K562 (cell line): ENCODE results near the gene CHD3. TPM values are rescaled to one million over a fixed set of nuclear protein-coding genes. Genes with fewer than 3 reads are reported as not detected.
A peak's percentile ranks its signal among the peaks of the same experiment; 100 is the strongest.

Experiments used
- CTCFL ChIP-seq: IDR thresholded peaks from 2 replicates; pipeline ENCODE4 v1.6.1; 2011; ENCODE audit warnings: borderline replicate concordance, low read depth, mild to moderate bottlenecking, moderate library complexity, low read length; ENCODE audit not compliant: insufficient read depth, poor library complexity, severe bottlenecking
- DEAF1 ChIP-seq: fragments of 450-650 bp; formaldehyde crosslinking; IDR thresholded peaks from 2 replicates; pipeline ENCODE4 v1.4.0; 2020; ENCODE audit warnings: mild to moderate bottlenecking, moderate library complexity
- EP400 ChIP-seq: fragments of 450-650 bp; IDR thresholded peaks from 2 replicates; pipeline ENCODE4 v1.6.1; 2017; ENCODE audit warnings: antibody characterized with exemption, mild to moderate bottlenecking, moderate library complexity
- MGA ChIP-seq: fragments of 450-650 bp; IDR thresholded peaks from 2 replicates; pipeline ENCODE4 v1.6.1; 2016; ENCODE audit warnings: mild to moderate bottlenecking, moderate library complexity
- MNT ChIP-seq, 2 experiments: fragments of 450-650 bp; conservative IDR thresholded peaks; 2 replicates each; pipeline ENCODE4 v1.6.1; 2017; ENCODE audit warnings: mild to moderate bottlenecking in 2 of 2, moderate library complexity in 2 of 2
- PHF21A ChIP-seq: fragments of 450-650 bp; IDR thresholded peaks from 2 replicates; pipeline ENCODE4 v1.6.1; 2017; ENCODE audit warnings: low read depth, borderline replicate concordance
- POLR3G ChIP-seq: IDR thresholded peaks from 2 replicates; pipeline ENCODE4 v1.6.1; 2011; ENCODE audit not compliant: insufficient read length, insufficient replicate concordance; ENCODE audit errors: extremely low read depth
- SMC3 ChIP-seq: conservative IDR thresholded peaks from 2 replicates; pipeline ENCODE4 v1.6.1; 2011; ENCODE audit warnings: low read depth, low read length, improper control_type of control experiment; ENCODE audit not compliant: insufficient read depth
- ZFP1 ChIP-seq: fragments of 450-650 bp; formaldehyde crosslinking; IDR thresholded peaks from 2 replicates; pipeline ENCODE4 v1.4.0; 2020; ENCODE audit warnings: mild to moderate bottlenecking, mixed read lengths
- ZNF586 ChIP-seq: fragments of 450-650 bp; formaldehyde crosslinking; conservative IDR thresholded peaks from 2 replicates; pipeline ENCODE4 v1.4.0; 2020; ENCODE audit warnings: mild to moderate bottlenecking, moderate library complexity
- polyA plus RNA-seq, 8 experiments: library from polyadenylated mRNA; depleted of rRNA in 4 of 8; stranded (reverse) in 5 of 8; unstranded in 3 of 8; fragments of >200 nt; fragmentation: Nextera tagmentation in 2 of 8; fragmentation: Illumina TruSeq in 1 of 8; extraction: Ambion mirVana in 2 of 8; extraction: Trizol in 1 of 8; gene quantifications; 2 replicates each; pipeline versions ENCODE4 v1.2.1 to v1.2.3, GENCODE V29; 2011 to 2014; ENCODE audit warnings: inconsistent platforms in 1 of 8, missing spikeins in 1 of 8
- total RNA-seq, 7 experiments: library from RNA; depleted of rRNA in 6 of 7; stranded (reverse); fragments of >200 nt in 6 of 7; fragmentation: Illumina TruSeq in 2 of 7; extraction: Trizol in 2 of 7; gene quantifications; 2 replicates each; pipeline versions ENCODE4 v1.2.1 to v1.2.3, GENCODE V29; 2011 to 2021; ENCODE audit warnings: low replicate concordance in 1 of 7

CHD3 gene
- total and polyA plus RNA-seq, 9 of the 15 experiments (the other 6 are each of a cell fraction or from before 2014, with no cell fraction given), result 0.39 to 38.2 (median 21.2) TPM

- TF ChIP-seq CTCFL (no peak), ZNF586 (no peak), MNT (conservative IDR thresholded peaks at IDR 0.05) (peak; percentile 53 to 54; a peak in 3 of 4 replicates), PHF21A (no peak), MGA (peak; percentile 40), ZFP1 (CRISPR knock-in tag) (no peak), DEAF1 (CRISPR knock-in tag) (peak; percentile 73), POLR3G (no peak), EP400 (peak; percentile 29; the same call in 1 of the 2 replicates), SMC3 (peak; percentile 45)
Observed at GRCh38 chr17:7897773-7898172, 9.2 kb downstream of the CHD3 start (continued).
